GM18861 (cell line): ENCODE data around the gene GGT6.

Experiments used
- ATAC-seq: cut with Tn5 transposase; IDR thresholded peaks from one replicate; pipeline ENCODE4 v1.9.1; 2021; ENCODE audit not compliant: unreplicated experiment

The GGT6 gene

GRCh38 chr17:4527134-4527533, 33.2 kb downstream of the GGT6 start:
- no peak for ATAC-seq

GRCh38 chr17:4525691-4526397, 34.5 kb downstream of the GGT6 start:
- no peak for ATAC-seq

GRCh38 chr17:4523946-4524345, 36.4 kb downstream of the GGT6 start:
- ATAC-seq: no peak

GRCh38 chr17:4522661-4523060, 37.7 kb downstream of the GGT6 start:
- no peak for ATAC-seq

GRCh38 chr17:4520894-4521600, 39.3 kb downstream of the GGT6 start:
- ATAC-seq: no peak

GRCh38 chr17:4520060-4520893, 40.1 kb downstream of the GGT6 start:
- ATAC-seq: no peak

DNA sequence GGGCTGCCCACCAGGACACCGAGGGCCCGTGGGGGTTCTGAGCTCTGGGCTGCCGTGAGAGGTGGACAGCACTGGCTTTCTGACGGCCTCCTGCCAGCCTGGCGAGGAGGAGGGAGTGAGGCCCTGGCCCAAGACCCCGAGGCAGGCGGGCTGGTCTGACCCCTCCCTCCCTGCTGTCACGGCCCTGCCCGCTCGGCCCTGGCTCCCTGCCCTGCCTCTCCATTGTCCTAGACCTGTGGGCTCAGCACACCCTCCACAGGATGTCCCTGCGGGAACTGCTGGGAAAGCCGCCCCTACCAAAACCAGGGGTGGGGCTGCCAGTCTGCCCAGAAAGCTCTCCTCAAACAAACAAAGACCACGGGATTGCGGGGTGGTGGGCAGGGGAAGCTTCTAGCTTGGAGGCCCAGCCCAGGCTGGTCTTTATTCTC, 41.0 kb downstream of the GGT6 start:
- ATAC-seq: no peak

DNA sequence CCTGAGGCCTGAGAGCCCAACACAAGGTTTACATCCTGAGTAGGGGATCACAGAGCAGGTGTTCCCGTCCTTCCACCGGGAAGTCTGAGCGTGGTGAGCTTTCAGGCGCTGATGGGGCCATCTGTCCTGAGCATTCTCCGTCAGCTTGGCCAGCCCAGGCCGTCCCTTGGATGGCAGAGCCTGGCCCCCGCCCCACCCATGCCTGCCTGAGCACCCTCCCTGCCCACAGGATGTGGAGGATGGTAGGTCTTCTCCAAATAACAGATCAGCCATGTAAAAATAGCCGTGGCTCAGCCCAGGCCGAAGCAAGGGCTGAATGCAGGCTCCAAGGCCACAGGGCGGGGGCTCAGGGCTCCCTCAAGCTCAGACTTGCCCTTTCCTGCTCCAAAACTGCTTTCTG, 41.5 kb downstream of the GGT6 start:
- no peak for ATAC-seq

GRCh38 chr17:4516735-4517134, 43.6 kb downstream of the GGT6 start:
- ATAC-seq: no peak

- no peak for ATAC-seq
Measured at GRCh38 chr17:4515501-4515900, 44.9 kb downstream of the GGT6 start.

DNA sequence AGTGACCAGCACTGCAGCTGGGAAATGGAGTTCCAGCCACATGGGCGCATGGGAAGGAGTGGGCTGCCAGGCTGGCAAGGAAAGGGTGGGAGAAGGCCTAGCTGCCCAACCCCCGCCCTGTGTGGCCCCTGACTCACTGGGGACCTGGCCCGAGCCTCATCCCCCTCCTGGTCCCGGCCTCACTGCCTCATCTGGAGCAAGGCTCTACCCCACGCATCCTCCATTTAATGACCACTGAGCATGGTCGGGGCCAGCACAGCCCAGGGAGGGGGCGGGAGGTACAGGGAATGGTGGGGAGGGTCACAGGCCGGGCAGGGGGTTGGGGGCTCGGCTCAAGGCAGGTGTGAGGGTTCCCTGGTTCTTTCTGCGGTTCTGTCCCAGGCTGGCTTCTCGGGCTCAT, 45.6 kb downstream of the GGT6 start:
- no peak for ATAC-seq

- no peak for ATAC-seq
Measured at GRCh38 chr17:4514206-4514605, 46.2 kb downstream of the GGT6 start.

- no peak for ATAC-seq
Measured at GRCh38 chr17:4513113-4514032, 47.0 kb downstream of the GGT6 start.

DNA sequence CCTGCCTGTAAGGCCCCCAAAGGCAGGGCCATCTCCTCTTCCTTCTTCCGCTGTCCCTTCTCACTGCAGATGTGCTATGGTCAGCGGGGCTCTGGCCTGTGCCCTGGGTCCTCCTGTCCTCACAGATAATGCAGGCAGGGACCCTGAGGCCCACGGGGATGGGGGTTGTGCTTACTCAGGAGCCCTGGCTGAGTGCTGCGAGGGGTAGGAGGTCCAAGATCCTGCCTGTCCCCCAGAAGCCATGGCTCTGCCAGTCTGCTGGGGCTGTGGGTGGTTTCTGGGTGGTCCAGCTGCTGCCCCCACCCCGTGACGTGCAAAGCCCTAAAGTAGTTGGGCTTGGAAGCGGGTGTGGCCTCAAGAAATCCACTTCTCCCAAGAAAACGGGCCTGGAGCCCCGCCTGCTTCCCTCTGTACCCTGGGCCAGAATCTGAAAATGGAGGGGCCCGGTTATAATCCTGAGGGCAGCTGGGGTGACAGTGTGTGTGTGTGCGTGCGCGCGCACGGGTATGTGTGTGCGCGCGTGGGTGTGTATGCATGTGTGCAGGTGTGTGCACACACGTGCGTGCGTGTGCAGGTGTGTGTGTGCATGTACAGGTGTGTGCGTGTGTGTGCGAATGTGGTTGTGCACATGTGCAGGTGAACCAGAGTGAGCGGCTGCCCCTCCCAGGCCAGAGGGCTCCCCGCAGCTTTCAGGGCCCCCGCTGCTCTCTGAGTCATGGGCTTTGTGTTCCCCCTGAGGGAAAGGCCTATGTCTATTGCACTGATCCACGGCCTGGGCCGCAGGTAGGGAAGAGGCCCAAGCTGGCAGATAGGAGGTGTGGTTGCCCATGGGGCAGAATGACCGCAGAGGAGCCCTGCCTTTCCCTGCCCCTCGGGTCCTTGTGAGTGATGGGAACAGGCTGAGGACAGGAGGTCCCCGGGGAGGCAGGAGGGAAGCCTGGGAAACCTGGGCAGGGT, 47.9 kb downstream of the GGT6 start:
- no peak for ATAC-seq

- ATAC-seq: no peak
Measured at GRCh38 chr17:4511199-4511932, 49.0 kb downstream of the GGT6 start.

GRCh38 chr17:4510618-4510941, 49.8 kb downstream of the GGT6 start:
- no peak for ATAC-seq

DNA sequence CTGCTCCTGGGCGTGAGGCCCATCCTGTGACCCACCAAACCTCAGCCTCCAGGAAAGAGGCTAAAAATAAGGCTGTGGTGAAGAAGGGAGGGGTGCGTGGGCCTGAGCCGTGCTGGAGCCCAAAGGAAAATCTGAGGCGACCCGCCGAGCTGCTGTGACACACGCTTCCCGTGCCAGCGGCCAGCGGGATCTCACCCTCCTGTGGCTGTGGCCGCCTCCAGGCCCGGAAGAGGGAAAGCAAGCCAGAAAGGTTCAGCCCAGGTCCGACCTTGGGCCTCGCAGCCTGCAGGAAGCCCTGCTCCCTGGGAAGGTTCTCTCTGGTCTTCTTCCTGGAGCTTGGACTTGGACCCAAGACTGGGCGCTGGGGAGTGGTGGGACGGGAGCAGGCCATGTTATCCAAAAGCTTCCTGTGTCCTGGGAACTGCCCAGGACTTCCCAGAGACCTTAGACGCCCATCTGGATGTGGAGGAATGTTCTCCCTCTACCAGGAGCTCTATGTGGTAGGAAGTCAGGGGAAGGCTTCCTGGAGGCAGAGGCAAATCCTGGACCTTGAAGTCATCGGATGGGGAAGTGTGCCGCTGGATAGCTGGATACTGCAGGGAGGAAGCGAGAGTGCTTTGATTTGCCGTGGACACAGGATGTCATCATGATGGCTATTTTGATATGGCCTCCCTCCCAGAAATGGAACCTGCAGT, 50.3 kb downstream of the GGT6 start:
- ATAC-seq: no peak

DNA sequence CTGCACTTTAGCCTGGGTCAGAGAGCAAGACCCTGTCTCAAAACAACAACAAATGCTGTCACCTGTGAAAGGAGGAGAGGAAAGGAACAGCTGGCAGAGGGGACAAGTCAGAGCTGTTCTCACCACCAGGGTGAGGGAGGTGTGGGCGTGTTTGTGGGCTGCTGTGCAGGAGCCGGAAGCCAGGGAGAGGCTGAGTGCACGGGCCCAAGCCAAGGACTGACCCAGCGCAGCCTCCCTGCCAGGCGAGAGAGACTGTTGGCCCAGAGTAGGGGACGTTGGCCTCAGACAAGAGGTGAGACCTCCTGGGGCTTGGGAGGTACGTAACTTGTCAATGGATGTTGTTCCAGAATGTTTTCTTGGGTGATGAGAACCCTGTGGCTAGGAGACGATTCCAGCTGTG, 51.0 kb downstream of the GGT6 start:
- ATAC-seq: no peak

- no peak for ATAC-seq
Measured at GRCh38 chr17:4508207-4508606, 52.2 kb downstream of the GGT6 start.
